GM10266 (cell line): ENCODE data around the gene SEMA6C.

Experiments
- DNase-seq: peaks from one replicate; pipeline ENCODE4 v3.0.0; 2012; ENCODE audit errors: extremely low spot score
- TF ChIP-seq, protein P1 (sequence below): IDR thresholded peaks from 2 replicates; pipeline ENCODE4 v1.5.1; 2012; ENCODE audit warnings: mild to moderate bottlenecking, low read depth; ENCODE audit not compliant: control insufficient read depth, insufficient read depth; ENCODE audit errors: missing control alignments

SEMA6C gene

DNA sequence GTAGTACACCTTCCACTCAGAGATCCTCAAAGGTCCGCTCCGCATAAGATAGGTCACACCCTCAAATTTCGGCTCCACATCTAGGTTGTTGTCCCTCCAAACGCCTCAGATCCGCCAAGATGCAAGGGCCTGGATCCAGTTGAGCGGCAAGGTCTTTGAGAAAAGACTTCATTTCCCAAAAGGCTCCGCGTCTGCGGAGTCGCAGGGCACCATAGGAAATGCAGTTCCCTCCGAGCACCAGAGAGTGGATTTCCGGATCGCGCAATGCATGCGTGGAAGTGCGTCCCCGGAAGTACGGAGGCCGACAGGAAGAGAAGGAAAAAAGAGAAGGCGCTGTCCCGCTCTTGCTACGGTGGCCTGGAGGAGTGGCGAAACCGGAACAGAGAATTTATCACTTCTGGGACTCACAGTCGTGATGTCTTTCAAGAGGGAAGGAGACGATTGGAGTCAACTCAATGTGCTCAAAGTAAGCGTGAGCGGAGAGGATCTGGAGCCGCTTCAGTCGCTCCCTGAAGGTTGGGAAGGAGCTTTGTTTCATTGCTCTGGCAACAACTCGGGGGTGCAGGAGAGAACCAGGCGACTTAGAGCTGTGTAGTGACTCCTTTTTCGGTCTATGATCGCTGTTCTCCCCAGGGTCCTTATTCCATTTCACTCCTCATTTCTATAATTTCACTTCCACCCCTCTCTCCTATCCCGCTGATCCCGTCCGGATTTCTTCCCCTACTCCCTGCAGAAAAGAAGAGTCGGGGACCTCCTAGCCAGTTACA is 19.5 kb upstream of the SEMA6C start, which contains the start of the genes LYSMD1 and SCNM1:
Gene LYSMD1 (minus strand): TSS at position 165 of the 767 bp plus-strand sequence. CDS start 644 bp downstream, outside the sequence.
Gene SCNM1 (plus strand): TSS at position 407 of the 767 bp plus-strand sequence. CDS start 9 bp downstream, at position 416.
- TF ChIP-seq, protein P1, sequence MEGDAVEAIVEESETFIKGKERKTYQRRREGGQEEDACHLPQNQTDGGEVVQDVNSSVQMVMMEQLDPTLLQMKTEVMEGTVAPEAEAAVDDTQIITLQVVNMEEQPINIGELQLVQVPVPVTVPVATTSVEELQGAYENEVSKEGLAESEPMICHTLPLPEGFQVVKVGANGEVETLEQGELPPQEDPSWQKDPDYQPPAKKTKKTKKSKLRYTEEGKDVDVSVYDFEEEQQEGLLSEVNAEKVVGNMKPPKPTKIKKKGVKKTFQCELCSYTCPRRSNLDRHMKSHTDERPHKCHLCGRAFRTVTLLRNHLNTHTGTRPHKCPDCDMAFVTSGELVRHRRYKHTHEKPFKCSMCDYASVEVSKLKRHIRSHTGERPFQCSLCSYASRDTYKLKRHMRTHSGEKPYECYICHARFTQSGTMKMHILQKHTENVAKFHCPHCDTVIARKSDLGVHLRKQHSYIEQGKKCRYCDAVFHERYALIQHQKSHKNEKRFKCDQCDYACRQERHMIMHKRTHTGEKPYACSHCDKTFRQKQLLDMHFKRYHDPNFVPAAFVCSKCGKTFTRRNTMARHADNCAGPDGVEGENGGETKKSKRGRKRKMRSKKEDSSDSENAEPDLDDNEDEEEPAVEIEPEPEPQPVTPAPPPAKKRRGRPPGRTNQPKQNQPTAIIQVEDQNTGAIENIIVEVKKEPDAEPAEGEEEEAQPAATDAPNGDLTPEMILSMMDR, result no peak
- DNase-seq, result peak; percentile 89

DNA sequence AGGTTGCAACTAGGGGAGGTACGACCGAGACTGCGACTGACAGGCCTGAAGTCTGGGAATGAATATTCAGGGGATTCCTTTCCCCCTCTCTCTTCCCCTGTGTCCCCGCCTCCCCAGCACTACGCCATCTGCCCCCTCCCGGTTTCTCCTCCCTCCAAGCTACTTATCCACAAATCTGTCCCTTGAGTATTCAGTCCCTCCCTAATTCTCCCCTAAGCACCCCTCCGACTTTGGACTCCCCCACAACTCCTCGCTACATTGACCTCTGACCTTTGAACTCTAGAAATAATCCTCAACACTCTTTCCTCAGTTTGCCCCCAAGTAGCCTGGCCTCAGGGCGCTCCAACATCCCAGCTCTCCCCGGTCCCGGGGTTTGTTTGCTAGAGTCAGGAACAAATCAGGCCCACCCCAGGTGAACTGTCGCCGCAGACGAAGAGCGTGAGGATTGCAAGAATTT is 18.9 kb upstream of the SEMA6C start:
- TF ChIP-seq, protein P1, result no peak
- DNase-seq, result no peak

DNA sequence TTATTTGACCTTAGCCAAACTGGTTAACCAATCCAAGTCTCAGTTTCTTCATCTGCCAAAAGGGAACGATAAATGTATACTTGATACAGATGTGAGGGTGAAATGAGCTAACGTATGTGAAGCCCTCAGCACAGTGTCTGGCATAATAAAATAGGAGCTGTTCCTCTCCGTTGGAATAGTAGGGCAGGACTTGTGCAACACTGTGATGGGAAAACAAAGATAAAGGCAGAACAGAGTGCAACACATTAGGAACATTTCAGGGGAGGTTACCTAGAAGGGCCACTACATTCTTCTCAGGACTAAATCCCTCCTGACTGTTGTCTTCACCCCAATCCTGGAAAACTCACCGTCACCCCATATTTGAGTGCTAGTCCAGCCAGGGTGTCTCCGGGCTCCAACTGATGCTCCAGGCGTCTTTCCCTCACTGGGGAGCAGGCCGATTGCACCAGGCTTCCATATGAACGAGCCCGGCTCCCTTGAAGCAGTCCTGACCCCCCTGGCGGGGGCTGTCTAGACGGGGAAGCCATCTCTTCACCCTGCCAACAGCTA is 18.4 kb upstream of the SEMA6C start:
- no peak for DNase-seq
- TF ChIP-seq, protein P1, result no peak

DNA sequence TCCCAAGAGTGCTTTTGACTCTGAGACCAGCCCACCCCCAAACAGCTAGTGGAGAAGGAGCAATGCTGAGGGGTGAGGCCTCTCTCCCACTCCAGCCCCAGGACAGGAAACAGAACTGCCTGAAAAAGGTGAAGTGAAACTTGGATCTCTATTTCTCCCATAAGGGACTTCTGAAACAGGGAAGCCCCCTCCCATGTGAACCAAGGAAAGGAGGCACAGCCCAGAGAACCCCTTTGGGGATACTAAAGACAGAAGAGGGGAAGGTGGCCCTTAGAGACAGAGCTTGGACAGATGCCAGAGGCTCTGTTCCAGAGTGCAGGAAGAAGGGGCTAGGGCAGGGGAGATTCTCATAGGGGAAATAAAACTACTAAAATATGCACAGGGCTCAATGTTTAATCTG is 12.9 kb upstream of the SEMA6C start:
- TF ChIP-seq, protein P1, result no peak
- DNase-seq, result no peak

DNA sequence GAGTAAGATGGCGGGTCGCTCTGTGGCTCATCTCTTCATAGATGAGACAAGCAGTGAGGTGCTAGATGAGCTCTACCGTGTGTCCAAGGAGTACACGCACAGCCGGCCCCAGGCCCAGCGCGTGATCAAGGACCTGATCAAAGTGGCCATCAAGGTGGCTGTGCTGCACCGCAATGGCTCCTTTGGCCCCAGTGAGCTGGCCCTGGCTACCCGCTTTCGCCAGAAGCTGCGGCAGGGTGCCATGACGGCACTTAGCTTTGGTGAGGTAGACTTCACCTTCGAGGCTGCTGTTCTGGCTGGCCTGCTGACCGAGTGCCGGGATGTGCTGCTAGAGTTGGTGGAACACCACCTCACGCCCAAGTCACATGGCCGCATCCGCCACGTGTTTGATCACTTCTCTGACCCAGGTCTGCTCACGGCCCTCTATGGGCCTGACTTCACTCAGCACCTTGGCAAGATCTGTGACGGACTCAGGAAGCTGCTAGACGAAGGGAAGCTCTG is 12.4 kb upstream of the SEMA6C start:
- DNase-seq, result no peak
- TF ChIP-seq, protein P1, result no peak

DNA sequence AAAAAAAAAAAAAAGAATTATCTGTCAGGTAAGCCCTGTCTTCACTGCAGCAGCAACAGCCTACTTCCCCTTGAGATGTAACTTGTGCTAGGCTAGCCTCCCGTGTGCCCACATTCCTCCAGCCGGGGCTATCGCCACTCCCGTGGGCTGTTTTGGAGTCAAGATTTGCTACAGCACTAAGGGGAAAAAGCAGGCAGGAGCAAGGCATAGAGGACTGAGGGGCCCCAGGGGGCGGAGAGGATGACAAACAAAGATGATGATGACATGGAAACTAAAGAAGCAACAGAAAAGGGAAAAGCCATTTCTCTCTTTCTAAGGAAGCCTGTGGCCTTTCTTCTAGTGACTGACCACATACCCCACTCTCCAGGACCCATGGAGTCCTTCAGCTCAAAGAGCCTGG is 11.9 kb upstream of the SEMA6C start:
- TF ChIP-seq, protein P1, result no peak
- DNase-seq, result no peak
